GM21381 (cell line): ENCODE measurements around the gene CLK4.
"Not testable (repeated sequence)": the region's sequence is repeated elsewhere in the genome, so short reads cannot be mapped to it uniquely, and the experiment has no call there.

Source experiments
- ATAC-seq: cut with Tn5 transposase; IDR thresholded peaks from one replicate; pipeline ENCODE4 v1.9.1; 2021; ENCODE audit warnings: mild to moderate bottlenecking, moderate library complexity; ENCODE audit not compliant: unreplicated experiment

The CLK4 gene

DNA sequence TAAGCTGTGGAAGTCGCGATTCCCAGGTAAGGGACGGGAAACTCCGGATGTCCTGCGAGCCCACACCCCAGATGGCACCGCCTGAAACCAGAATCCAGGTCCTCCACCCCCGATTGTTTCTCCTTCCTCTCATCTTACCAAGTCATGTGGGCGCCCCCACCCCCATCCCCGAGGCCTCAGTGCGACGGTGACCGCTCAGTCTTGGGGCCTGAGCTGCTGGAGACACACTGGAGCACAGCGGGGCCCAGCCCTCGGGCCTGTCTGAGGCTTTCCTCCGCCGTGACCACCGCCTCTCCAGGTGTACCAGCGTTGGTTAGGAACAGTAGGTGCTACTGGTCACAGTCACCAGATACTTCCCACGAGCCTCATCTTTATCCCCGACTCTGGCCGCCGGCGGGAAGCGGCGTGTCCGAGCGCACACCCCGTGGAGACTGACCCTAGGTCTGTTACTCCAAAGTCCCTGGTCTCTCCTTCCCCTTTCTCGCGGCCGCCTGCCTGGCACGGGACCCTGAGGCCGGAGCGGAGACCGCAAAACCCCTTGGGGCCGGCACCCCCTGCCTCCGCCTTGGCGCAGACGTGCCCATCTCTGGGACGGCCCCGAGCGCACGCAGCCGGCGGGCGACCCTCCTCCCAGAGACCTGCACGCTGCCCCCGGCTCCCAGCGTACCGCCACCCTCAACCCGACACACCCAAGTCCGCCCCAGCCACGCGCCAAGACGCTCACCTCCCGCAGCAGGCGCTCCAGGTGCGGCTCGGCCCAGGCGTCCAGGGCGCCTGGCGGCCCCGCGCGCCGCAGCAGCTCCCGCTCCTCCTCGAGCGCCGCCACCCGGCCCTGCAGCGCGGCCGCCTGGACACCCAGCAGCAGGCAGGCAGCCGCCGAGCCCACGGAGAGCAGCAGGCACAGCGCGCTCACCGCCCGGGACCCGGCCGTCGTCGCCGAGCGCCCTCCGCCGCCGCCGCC, 37.4 kb downstream of the CLK4 start:
- ATAC-seq = peak; percentile 25

DNA sequence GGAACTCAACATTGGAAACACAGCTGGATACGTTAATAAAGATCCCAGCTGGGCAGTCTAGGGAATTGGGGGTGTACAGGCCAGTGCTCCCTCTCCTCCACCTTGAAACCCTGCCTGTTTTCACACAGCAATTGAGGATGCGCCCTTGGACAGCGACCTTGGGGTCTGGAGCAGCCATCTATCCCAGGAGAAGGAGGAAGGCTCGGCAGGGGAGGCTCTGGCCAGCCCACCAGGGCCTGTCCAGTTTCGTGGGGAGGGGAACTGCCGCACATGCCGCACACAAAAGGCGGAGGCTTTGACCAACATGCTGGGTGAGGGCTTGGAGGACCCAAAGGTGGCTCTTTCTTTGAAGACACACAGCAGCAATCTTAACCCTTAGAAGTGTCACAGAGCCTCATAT, 38.1 kb downstream of the CLK4 start:
- ATAC-seq = no peak

DNA sequence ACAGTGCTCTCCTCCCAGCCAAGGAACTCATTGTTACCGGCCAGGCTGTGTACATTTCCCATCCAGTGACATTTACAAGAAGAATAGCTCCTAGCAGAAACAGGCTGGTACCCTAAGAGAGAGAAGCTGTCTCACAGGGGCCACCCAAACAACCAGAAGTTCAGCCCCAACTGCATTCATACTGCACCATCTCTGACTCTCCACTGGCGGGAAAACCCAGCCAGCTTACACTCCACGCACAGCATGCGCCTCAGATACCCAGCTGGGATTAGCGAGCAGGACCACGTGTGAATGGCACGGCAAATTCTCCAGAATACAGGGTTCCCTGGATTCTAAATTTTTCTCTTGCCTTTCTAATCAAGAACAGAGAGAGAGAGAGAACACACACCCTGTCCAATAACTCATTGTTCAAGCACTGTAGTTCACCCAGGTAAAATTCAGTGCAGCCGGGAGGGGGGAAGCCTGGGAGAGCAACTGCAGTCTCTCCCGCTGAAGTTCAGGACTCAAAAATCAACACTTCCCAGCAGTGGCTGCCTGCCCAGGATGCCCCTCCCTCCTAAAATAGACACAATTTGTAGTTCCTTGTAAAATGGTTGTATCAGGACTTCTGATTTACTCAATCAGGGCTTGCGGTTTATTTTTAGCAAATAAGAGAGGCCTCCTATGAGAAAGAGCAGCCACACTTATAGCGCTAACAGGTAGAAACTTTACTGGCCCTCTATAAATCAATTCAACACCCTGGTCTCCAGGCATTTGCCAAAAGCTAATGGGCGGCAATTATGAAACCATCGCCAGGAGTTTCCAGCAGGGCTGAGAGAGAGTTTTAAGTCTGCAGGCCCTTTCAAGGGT, 38.9 kb downstream of the CLK4 start:
- no peak for ATAC-seq

DNA sequence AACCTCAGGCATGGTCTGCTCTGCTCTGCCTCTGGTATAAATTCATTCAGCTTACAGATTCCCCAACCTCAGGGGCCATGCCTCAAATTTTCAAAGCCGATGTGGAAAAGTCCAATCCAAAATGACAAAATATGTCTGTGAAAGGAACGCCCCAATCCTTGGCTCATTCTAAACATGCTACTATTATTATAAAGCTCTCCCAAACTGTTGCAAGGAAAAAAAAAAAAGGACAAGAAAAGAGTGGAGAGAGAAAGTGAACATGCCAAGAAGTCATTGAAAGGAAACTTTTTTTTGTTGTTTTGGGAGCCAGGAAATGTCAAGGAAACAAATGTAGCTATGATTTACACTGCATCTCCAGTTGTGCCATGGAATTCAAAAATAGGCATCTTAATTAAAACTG, 40.5 kb downstream of the CLK4 start:
- no peak for ATAC-seq

DNA sequence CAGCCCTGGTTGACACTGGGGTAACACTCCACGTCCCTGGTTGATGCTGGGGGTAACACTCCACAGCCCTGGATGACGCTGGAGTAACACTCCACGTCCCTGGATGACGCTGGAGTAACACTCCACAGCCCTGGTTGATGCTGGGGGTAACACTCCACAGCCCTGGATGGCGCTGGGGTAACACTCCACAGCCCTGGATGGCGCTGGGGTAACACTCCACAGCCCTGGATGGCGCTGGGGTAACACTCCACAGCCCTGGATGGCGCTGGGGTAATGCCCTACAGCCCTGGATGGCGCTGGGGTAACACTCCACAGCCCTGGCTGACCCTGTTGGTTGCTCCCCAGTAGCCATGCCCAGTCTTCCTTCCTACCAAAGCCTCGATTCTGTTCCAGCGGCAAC, 41.4 kb downstream of the CLK4 start:
- ATAC-seq = not testable (repeated sequence)

DNA sequence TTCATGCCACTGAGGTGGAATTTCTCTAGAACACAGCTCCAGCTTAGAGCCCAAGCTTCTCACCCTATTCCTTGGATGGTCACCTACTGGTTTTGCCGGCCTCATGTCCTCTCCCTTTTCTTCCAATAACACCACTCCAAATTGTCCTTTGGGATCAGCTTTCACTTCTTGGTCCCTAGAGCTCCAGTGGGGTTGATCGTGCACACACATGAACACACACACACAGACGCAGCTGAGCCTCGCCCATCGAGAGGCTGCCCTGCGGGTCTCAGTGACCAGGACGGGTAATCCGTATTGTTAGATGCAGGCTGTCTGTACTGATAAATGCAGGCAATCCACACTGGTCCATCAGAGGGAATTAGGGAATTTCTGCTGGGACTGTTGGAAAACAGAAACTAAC, 43.6 kb downstream of the CLK4 start:
- no peak for ATAC-seq

DNA sequence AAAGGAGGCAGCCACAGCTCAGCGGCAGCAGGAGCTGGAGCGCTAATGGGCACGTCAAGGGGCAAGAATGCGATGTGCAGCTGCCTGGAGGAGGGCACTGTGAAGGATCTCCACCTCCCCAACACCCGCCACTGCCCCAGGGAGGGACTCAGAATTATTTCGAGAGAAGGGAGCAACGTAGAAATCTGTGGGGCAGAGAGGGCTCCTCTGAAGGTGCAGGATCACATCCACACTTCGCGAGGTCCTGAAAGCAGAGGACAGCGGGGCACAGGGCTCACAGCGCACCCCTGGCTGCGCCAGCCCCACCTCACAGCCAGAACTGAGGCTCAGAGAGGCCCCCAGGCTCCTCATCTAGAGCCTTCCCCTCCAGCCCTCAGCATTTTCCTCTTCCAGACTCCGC, 44.6 kb downstream of the CLK4 start:
- ATAC-seq = no peak

DNA sequence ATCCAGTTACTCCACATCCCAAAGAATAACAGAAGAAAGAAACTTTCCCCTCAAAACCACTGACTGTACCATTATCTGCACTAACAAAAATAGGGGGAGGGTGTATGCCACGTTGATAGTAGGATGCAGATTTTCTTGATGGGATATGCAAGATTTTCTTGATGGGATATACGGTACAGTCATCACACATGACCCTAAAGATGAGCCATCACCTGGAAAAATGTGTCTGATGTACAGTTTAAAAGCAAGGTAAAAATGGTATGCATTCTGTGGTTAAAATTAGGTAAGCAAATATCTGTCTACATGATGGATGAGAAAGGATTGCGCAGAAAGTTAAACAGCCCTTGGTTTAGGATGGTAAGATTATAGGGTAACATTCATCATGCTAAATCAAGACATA, 45.2 kb downstream of the CLK4 start:
- no peak for ATAC-seq

DNA sequence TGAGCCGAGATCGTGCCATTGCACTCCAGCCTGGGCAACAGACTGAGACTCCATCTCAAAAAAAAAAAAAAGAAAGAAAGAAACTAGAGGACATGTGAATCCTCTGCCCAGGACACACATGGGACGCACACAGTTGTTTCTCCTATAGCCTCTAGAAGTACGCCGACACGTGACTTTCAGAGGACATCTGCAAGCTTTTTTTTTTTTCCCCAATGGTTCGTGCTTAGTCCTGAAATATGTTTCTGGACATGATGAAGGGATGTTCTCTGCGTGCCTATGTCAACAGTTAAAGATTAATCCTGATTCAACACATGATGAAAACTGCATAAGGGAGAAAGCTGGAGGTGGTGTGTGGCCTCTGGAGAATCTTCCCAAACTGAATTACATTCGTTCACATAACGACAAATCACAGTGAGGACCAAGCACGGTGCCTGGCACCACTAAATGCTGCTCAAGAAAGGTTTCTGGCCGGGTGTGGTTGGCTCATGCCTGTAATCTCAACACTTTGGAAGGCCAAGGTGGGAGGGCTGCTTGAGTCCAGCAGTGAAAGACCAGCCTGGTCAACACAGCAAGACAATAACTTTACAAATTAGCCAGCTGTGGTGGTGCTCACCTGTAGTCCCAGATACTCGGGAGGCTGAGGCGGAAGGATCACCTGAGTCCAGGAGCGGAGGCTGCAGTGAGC, 46.4 kb downstream of the CLK4 start:
- no peak for ATAC-seq

DNA sequence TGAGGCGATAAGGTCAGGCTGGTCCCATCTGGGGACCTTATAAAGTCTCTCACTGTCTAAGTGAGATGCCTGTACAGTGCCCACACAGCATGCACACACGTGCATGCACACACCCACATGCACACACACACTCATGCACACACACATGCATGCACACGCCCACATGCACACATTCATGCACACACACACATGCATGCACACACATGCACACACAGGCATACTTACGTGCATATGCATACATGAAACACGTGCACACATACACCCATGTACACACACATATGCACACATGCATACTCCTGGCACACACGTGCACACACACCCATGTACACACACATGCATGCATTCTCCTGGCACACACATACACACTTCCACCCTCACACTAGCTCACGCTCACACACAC, 48.9 kb downstream of the CLK4 start:
- ATAC-seq = no peak

DNA sequence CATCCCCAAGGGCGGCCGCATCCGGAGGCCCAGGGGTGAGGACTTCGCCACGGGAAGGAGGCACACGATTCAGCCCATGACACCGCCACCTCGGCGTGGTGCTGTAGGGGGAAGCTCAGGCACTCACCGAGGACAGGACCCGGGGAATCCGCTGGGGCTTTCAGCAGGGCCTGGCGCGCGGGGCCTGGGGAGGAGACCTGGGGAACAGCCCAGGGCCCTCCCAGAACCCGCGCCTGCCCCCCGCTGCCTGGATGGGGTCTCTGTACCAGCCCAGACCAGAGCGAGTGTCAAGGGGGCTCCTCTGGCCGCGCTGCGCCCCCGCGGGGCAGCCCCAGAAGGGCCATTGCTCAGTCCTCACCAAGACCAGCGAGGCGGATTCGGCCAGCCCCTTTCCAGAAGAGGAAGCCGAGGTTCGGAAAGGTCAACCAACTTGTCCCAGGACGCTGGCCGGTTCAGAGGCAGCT, 49.4 kb downstream of the CLK4 start:
- no peak for ATAC-seq

DNA sequence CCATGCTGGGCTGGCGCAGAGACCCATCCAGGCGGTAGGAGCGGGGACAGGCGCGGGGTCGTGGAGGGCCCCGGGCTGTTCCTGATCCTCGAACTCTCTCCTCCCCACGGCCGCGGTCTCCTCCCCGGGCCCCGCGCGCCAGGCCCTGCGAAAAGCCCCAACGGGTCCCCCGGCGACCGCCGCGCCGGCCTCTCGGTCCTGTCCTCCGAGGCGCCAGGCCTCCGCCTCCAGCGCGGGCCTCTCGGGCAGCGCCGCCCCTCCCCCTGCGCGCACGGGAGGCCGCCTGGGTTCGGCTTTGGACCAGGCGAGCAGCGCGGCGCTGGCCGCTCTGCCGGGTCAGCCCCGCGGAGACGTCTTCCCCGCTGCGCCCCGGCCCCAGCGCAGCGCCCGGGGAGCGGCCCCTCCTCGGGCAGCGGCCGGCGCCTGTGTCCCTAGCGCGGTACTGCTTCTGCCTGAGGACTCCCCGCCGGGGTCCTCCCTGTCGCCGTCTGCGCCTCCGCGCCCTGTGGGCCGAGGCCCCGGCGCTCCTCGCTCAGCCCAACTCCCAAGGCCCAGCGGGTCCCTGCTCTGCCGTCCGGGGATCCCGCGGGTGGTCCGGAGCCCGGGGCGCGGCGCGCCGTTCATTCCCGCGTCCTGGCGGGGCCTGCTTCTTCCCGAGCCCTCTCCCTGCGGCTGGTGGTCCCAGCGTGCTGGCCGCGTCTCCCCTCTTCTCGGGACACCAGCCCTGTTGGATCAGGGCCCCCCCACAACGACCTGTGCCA, 50.1 kb downstream of the CLK4 start:
- no peak for ATAC-seq

DNA sequence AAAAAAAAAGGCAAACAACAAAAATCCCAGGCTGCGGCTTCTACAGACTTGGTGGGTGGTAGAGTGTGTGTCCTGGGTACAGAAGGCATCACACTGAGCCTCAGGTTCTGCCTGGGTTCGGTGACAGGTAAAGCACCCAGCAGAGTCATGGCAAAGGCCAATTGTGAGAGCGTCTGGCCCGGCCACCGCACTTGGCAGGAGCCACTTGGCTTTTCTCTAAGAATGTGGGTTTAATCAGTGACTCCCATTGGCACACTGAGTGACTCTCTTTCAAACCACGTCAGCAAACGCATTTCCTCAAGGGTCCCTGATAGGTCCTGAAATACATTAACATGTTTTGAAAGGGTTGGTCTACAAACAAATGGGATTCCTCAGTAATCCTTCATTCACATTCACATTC, 53.6 kb downstream of the CLK4 start:
- no peak for ATAC-seq

DNA sequence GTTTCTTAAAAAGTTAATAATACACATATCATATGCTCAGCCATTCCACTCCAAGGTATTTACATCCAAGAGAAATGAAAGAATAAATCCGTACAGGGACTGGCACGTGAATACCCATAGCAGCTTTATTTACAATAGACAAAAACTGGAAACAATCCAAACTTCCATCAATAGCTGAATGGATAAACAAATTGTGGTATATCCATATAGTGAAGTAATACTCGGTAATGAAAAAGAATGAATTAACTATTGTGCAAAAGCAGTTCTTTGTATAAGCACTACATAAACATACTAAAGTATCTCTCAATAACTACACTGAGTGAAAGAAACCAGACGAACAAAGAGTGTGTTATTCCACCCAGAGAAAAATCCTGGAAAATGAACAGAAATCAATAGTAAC, 54.2 kb downstream of the CLK4 start:
- ATAC-seq = no peak

DNA sequence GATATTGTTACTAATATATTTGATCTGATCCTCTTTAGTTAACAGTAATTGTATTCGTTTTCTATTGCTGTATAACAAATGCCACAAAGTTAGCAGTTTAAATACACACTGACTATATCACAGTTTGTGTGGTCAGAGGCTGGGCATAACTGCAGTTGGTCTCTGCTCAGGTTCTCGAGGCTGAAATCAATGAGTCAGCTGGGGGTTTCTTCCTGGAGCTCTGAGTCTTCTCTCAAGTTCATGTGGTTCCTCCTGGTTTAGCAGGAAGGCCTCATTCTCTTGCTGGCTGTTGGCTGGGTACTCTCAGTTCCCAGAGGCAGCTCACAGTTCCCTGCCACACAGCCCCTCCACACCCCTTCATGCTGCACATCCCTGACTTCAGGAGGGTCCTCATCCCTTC, 57.4 kb downstream of the CLK4 start:
- ATAC-seq = no peak

DNA sequence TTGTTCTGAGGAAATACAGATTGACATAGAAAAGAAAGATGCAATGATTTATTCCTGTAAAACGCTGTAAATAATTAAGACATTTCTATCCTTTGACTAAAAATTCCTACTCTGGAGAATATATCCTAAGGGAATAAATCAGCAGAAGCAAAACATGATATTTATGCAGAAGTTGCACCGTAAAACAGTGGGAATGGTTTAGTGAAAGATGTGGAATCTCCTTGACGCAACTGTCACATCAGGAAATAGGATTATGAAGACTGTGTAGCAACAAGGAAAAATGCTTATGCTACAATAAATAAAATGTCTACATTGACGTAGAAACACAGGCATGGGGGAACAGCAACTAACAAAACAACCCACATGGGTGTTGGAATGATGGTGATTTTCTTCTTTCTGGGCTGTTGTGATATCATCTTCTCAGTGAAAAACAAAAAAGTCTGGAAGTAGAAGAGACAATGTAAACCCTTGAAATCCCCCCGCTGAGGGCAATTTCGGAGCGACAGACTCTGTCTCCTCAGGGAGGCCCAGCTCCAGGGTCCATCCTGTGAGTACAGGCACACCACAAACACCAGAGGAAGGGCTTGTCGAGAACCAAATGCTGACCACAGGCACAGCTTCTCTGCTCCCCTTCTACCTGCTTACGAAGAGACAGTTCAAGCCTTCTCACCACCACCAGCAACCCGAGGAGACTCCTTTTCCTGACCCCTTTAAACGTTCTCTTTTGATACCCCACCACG, 61.9 kb downstream of the CLK4 start:
- no peak for ATAC-seq

DNA sequence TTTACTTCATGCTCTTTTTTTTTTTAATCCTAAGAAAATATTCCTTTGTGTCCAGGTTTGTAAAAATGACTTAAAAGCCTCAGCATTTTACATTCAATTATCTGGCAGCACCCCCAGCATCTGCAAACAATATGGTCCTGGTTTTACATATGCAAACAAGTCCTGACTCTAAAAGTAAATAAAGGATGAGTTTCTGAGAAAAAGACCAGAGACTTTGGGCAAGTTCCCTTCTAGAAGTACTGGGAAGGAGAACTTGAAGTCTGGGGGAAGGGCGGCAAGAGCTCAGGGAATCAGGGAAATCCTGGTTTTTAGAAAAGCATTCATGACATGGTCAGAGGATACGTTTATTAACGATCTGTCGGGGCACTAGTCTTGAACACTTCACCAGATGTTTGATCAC, 62.5 kb downstream of the CLK4 start:
- no peak for ATAC-seq

DNA sequence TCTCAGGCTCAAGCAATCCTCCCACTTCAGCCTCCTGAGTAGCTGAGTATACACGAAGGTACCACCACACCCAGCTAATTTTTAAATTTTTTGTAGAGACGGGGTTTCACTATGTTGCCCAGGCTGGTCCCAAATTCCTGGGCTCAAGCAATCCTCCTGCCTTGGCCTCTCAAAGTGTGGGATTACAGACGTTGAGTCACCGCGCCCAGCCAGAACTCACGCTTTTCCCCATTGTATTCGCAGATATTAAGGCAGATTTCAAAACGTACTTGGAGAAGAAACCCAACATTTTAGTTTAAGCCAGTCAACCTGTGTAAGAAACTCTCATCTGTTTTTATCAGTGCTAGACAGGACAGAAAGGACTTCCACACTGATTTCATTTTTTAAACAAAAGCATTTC, 63.2 kb downstream of the CLK4 start:
- ATAC-seq = no peak

DNA sequence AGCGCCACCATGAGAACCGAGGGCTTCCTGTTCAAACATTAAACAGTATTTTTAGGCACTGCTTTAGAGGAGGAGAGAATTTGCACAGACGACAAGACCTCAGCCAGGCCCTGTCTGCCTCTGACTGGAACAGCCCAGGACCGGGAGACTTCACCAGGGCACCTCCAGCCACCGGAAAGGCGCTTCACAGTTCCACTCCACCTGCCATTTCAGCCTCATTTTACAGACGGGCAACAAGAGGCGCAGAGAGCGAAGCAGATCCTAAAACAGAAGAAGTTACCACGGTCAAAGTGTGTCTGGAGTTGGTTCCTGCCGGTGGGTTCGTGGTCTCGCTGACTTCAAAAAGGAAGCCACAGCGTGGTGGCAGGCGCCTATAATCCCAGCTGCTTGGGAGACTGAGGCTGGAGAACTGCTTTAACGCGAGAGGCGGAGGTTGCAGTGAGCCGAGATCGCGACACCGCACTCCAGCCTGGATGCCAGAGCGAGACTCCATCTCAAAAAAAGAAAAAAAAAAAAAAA, 65.0 kb downstream of the CLK4 start:
- no peak for ATAC-seq

DNA sequence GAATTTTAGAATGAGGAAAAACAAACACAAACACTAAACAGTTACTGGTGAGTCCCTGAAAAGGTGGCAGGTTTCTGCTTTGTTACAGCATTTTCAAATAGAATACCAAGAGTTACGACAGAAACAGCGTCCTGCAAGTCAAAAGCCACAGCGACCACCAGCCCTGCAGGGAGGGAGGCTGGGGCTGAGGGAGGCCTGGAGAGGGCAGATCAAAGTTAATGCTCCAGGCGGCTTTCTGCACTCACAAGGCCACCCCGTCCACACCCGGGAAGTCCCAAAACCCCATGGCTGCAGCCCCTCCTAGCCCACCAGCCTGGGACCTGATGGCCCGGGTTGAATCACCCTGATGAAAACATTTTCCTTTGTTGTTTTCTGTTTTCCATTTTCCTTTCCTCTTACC, 65.9 kb downstream of the CLK4 start:
- ATAC-seq = no peak
